ENCODE measurements around the gene GNAT1.

- TF ChIP-seq POLR2AphosphoS5 (IDR thresholded peaks at IDR 0.05; ENCODE audit: low read depth, low read length), result no peak
- TF ChIP-seq, protein P1, sequence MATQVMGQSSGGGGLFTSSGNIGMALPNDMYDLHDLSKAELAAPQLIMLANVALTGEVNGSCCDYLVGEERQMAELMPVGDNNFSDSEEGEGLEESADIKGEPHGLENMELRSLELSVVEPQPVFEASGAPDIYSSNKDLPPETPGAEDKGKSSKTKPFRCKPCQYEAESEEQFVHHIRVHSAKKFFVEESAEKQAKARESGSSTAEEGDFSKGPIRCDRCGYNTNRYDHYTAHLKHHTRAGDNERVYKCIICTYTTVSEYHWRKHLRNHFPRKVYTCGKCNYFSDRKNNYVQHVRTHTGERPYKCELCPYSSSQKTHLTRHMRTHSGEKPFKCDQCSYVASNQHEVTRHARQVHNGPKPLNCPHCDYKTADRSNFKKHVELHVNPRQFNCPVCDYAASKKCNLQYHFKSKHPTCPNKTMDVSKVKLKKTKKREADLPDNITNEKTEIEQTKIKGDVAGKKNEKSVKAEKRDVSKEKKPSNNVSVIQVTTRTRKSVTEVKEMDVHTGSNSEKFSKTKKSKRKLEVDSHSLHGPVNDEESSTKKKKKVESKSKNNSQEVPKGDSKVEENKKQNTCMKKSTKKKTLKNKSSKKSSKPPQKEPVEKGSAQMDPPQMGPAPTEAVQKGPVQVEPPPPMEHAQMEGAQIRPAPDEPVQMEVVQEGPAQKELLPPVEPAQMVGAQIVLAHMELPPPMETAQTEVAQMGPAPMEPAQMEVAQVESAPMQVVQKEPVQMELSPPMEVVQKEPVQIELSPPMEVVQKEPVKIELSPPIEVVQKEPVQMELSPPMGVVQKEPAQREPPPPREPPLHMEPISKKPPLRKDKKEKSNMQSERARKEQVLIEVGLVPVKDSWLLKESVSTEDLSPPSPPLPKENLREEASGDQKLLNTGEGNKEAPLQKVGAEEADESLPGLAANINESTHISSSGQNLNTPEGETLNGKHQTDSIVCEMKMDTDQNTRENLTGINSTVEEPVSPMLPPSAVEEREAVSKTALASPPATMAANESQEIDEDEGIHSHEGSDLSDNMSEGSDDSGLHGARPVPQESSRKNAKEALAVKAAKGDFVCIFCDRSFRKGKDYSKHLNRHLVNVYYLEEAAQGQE (IDR thresholded peaks at IDR 0.05; ENCODE audit: insufficient read depth in 1 of 2, low read depth in 2 of 2, low read length in 2 of 2), result no peak
- TF ChIP-seq TAF1 (IDR thresholded peaks at IDR 0.05; ENCODE audit: borderline replicate concordance, insufficient read depth, low read length), result no peak
- TF ChIP-seq SIN3A (IDR thresholded peaks at IDR 0.05; ENCODE audit: borderline replicate concordance, insufficient read depth, low read length), result no peak
These were observed 3.6 kb downstream of the GNAT1 start for GRCh38 chr3:50194903-50195500.
